Sigmoid colon (tissue), 7 donors: ENCODE data around the gene TAF11L12. TPM values are rescaled to one million over a fixed set of nuclear protein-coding genes. Genes with fewer than 3 reads are reported as not detected.
"Not testable (repeated sequence)": the region's sequence is repeated elsewhere in the genome, so short reads cannot be mapped to it uniquely, and the experiment has no call there.

ENCODE experiments used
- DNase-seq: peaks from one replicate; pipeline ENCODE4 v3.0.0-alpha.2; 2019
- H3K27ac ChIP-seq, 4 donors: fragments of 200-600 bp; sonication (generic); one replicate each; pipeline ENCODE4 v1.5.1; 2016 to 2019; ENCODE audit warnings: mild to moderate bottlenecking in 1 of 4
- H3K27me3 ChIP-seq, 3 donors: fragments of 200-600 bp; sonication (generic); one replicate each; pipeline ENCODE4 v1.5.1; 2019; ENCODE audit warnings: mild to moderate bottlenecking in 1 of 3
- H3K36me3 ChIP-seq, 4 donors: fragments of 200-600 bp; sonication (generic); one replicate each; pipeline ENCODE4 v1.5.1; 2016 to 2019
- H3K4me1 ChIP-seq, 4 donors: fragments of 200-600 bp; sonication (generic); one replicate each; pipeline ENCODE4 v1.5.1; 2017 to 2019
- H3K4me3 ChIP-seq, 4 donors: fragments of 200-600 bp; sonication (generic); one replicate each; pipeline ENCODE4 v1.5.1; 2017 to 2019; ENCODE audit warnings: mild to moderate bottlenecking in 2 of 4, moderate library complexity in 1 of 4
- H3K9me3 ChIP-seq, 4 donors: fragments of 200-600 bp in 3 of 4; sonication (generic) in 3 of 4; one replicate each; pipeline versions ENCODE4 v1.5.1 to v1.6.1; 2013 to 2019
- CTCF ChIP-seq, 4 experiments: fragments of 450-650 bp in 3 of 4; fragments of 200-600 bp in 1 of 4; IDR thresholded peaks; one replicate each; pipeline ENCODE4 v1.5.1; 2016 to 2019; ENCODE audit warnings: antibody characterized with exemption in 4 of 4, mild to moderate bottlenecking in 3 of 4, moderate library complexity in 2 of 4
- EP300 ChIP-seq, 4 donors: sonication (generic); formaldehyde crosslinking; IDR thresholded peaks; one replicate each; pipeline ENCODE4 v1.6.1; 2017; ENCODE audit warnings: antibody characterized with exemption in 4 of 4
- POLR2A ChIP-seq, 2 donors: fragments of 450-650 bp; IDR thresholded peaks; one replicate each; pipeline ENCODE4 v1.6.1; 2016; ENCODE audit warnings: antibody characterized with exemption in 2 of 2, mild to moderate bottlenecking in 2 of 2, moderate library complexity in 2 of 2
- POLR2AphosphoS5 ChIP-seq, 4 donors: sonication (generic); formaldehyde crosslinking; IDR thresholded peaks; one replicate each; pipeline ENCODE4 v1.6.1; 2017; ENCODE audit warnings: antibody characterized with exemption in 4 of 4
- WGBS, 2 donors: extraction: QIAGEN DNeasy Blood & Tissue Kit; methylation state at CpG; one replicate each; pipeline ENCODE4 v1.1.7; 2013; 5-methylcytosine and 5-hydroxymethylcytosine counted together
- intact Hi-C: fragments of 100-400 bp; cut with DNase I; formaldehyde crosslinking; loops from one replicate; pipeline ENCODE4 v1.15.1; 2023
- polyA plus RNA-seq, 3 donors: library from polyadenylated mRNA; stranded (reverse); fragments of 200-250 nt; gene quantifications; one replicate each; pipeline ENCODE4 v1.2.3, GENCODE V29; 2013
- total RNA-seq, 4 donors: library from RNA; depleted of rRNA; stranded (reverse); fragments of >200 nt; gene quantifications; one replicate each; pipeline ENCODE4 v1.1.0, GENCODE V29; 2016
- donor health status: healthy with polysubstance abuse.
- donor health status: Bipolar disorder and iron deficiency.
- donor health status: healthy.

Gene TAF11L12
- total and polyA plus RNA-seq, 7 donors: not detected

- Histone ChIP-seq H3K36me3 (no peaks in the 10 kb centered on the region), H3K27me3 (no peaks in the 10 kb centered on the region), H3K4me1 (no peaks in the 10 kb centered on the region), H3K9me3 (no peaks in the 10 kb centered on the region), H3K27ac (no peak overlapping the region), H3K4me3 (no peak overlapping the region)
- DNase-seq: no peak
- TF ChIP-seq CTCF (IDR thresholded peaks at IDR 0.05) (no peak), POLR2A (IDR thresholded peaks at IDR 0.05) (no peak), POLR2AphosphoS5 (IDR thresholded peaks at IDR 0.05) (no peak), EP300 (IDR thresholded peaks at IDR 0.05) (no peak)
- WGBS, 2 donors: 90 to 91% methylated on average over 17 of the region's 17 CpGs
- intact Hi-C loops: no loop called here
Observed at GRCh38 chr5:17614872-17615605, 4.8 kb downstream of the TAF11L12 start.

GRCh38 chr5:17619354-17619753, 9.2 kb downstream of the TAF11L12 start:
- intact Hi-C loops: no loop called here
- Histone ChIP-seq H3K27me3 (no peaks in the 10 kb centered on the region), H3K36me3 (no peaks in the 10 kb centered on the region), H3K9me3 (no peaks in the 10 kb centered on the region), H3K4me3 (no peak overlapping the region), H3K27ac (no peak overlapping the region), H3K4me1 (no peaks in the 10 kb centered on the region)
- TF ChIP-seq POLR2AphosphoS5 (IDR thresholded peaks at IDR 0.05) (no peak), EP300 (IDR thresholded peaks at IDR 0.05) (no peak), POLR2A (IDR thresholded peaks at IDR 0.05) (no peak), CTCF (IDR thresholded peaks at IDR 0.05) (no peak)
- 93 to 95% methylated on average over 3 of the region's 3 CpGs for WGBS, 2 donors
- no peak for DNase-seq

- H3K4me1 ChIP-seq: no peaks in the 10 kb centered on the region
- DNase-seq: no peak
- no peaks in the 10 kb centered on the region for H3K9me3 ChIP-seq
- H3K4me3 ChIP-seq: no peak overlapping the region
- intact Hi-C loops: no loop called here
- 87 to 89% methylated on average over 17 of the region's 17 CpGs for WGBS, 2 donors
- H3K27ac ChIP-seq: no peak overlapping the region
- no peaks in the 10 kb centered on the region for H3K36me3 ChIP-seq
- H3K27me3 ChIP-seq: no peaks in the 10 kb centered on the region
- no peak for TF ChIP-seq EP300 (IDR thresholded peaks at IDR 0.05)
- TF ChIP-seq POLR2A (IDR thresholded peaks at IDR 0.05): no peak
- TF ChIP-seq CTCF (IDR thresholded peaks at IDR 0.05): no peak
- no peak for TF ChIP-seq POLR2AphosphoS5 (IDR thresholded peaks at IDR 0.05)
Observed at GRCh38 chr5:17620627-17621026, 10.4 kb downstream of the TAF11L12 start.

GRCh38 chr5:17625686-17626085, 15.5 kb downstream of the TAF11L12 start:
- intact Hi-C loops: no loop called here
- no peak for TF ChIP-seq POLR2A (IDR thresholded peaks at IDR 0.05)
- TF ChIP-seq CTCF (IDR thresholded peaks at IDR 0.05): no peak
- TF ChIP-seq EP300 (IDR thresholded peaks at IDR 0.05): no peak
- TF ChIP-seq POLR2AphosphoS5 (IDR thresholded peaks at IDR 0.05): no peak
- Histone ChIP-seq H3K9me3 (no peaks in the 10 kb centered on the region), H3K4me3 (no peak overlapping the region), H3K27ac (no peak overlapping the region), H3K36me3 (no peaks in the 10 kb centered on the region), H3K27me3 (no peaks in the 10 kb centered on the region), H3K4me1 (no peaks in the 10 kb centered on the region)
- WGBS, 2 donors: 82 to 94% methylated on average over 11 of the region's 11 CpGs
- no peak for DNase-seq

- intact Hi-C loops, H3K4me1 ChIP-seq, H3K36me3 ChIP-seq, H3K4me3 ChIP-seq, H3K9me3 ChIP-seq, DNase-seq, H3K27me3 ChIP-seq, H3K27ac ChIP-seq: not testable (repeated sequence)
- WGBS, 2 donors: 74 to 93% methylated on average over 8 to 9 of the region's 12 CpGs
Observed at GRCh38 chr5:17631788-17632187, 21.6 kb downstream of the TAF11L12 start, which contains the start of gene TAF11L13. Gene TAF11L13, plus strand, starts transcription at chr5:17632088.
